K562 (cell line): ENCODE measurements around the gene PDE9A. TPM values are rescaled to one million over a fixed set of nuclear protein-coding genes. Genes with fewer than 3 reads are reported as not detected.

Experiments
- ATF1 ChIP-seq, 2 experiments: fragments of 450-650 bp in 1 of 2; IDR thresholded peaks; 2 replicates each; pipeline ENCODE4 v1.6.1; 2016; ENCODE audit warnings: missing compliant biosample characterization in 1 of 2, missing genetic modification characterization in 1 of 2
- FOXA3 ChIP-seq, 2 experiments: fragments of 450-650 bp in 1 of 2; sonication (generic) in 1 of 2; formaldehyde crosslinking; IDR thresholded peaks in 1 of 2; conservative IDR thresholded peaks in 1 of 2; 2 replicates each; pipeline versions ENCODE4 v1.4.0 to v1.8.0; 2020 to 2022; ENCODE audit warnings: mild to moderate bottlenecking in 2 of 2, missing genetic modification reagents in 1 of 2
- FOXK1 ChIP-seq: sonication (generic); formaldehyde crosslinking; IDR thresholded peaks from 2 replicates; pipeline ENCODE4 v1.8.0; 2022; ENCODE audit warnings: missing genetic modification reagents, mild to moderate bottlenecking, borderline replicate concordance
- POLR2G ChIP-seq: fragments of 200-400 bp; formaldehyde crosslinking; IDR thresholded peaks from 2 replicates; pipeline ENCODE4 v1.6.1; 2017; ENCODE audit warnings: low read depth, mild to moderate bottlenecking, antibody characterized with exemption, low read length, moderate library complexity
- RAD51 ChIP-seq: fragments of 450-650 bp; IDR thresholded peaks from 2 replicates; pipeline ENCODE4 v1.7.1; 2016; ENCODE audit warnings: low read depth, mild to moderate bottlenecking, borderline replicate concordance
- RNF2 ChIP-seq: sonication (generic); IDR thresholded peaks from 2 replicates; pipeline ENCODE4 v1.6.1; 2016
- SUPT5H ChIP-seq: fragments of 450-650 bp; IDR thresholded peaks from 2 replicates; pipeline ENCODE4 v1.6.1; 2016
- ZBTB34 ChIP-seq: fragments of 250-450 bp; sonication (Bioruptor Pico); IDR thresholded peaks from 2 replicates; pipeline ENCODE4 v1.8.0; 2021; ENCODE audit warnings: mild to moderate bottlenecking, moderate library complexity
- polyA plus RNA-seq, 8 experiments: library from polyadenylated mRNA; depleted of rRNA in 4 of 8; stranded (reverse) in 5 of 8; unstranded in 3 of 8; fragments of >200 nt; fragmentation: Nextera tagmentation in 2 of 8; fragmentation: Illumina TruSeq in 1 of 8; extraction: Ambion mirVana in 2 of 8; extraction: Trizol in 1 of 8; gene quantifications; 2 replicates each; pipeline versions ENCODE4 v1.2.1 to v1.2.3, GENCODE V29; 2011 to 2014; ENCODE audit warnings: inconsistent platforms in 1 of 8, missing spikeins in 1 of 8
- total RNA-seq, 7 experiments: library from RNA; depleted of rRNA in 6 of 7; stranded (reverse); fragments of >200 nt in 6 of 7; fragmentation: Illumina TruSeq in 2 of 7; extraction: Trizol in 2 of 7; gene quantifications; 2 replicates each; pipeline versions ENCODE4 v1.2.1 to v1.2.3, GENCODE V29; 2011 to 2021; ENCODE audit warnings: low replicate concordance in 1 of 7
- TF ChIP-seq, protein P1 (sequence below): sonication (generic); formaldehyde crosslinking; IDR thresholded peaks from 2 replicates; pipeline ENCODE4 v1.4.0; 2020; ENCODE audit warnings: mild to moderate bottlenecking, missing genetic modification reagents

The PDE9A gene
- total and polyA plus RNA-seq, 9 of the 15 experiments (the other 6 are each of a cell fraction or from before 2014, with no cell fraction given) = 0.07 to 0.27 TPM; not detected in 7

GRCh38 chr21:42736646-42737350 is 83.4 kb downstream of the PDE9A start (continued):
- TF ChIP-seq, protein P1, sequence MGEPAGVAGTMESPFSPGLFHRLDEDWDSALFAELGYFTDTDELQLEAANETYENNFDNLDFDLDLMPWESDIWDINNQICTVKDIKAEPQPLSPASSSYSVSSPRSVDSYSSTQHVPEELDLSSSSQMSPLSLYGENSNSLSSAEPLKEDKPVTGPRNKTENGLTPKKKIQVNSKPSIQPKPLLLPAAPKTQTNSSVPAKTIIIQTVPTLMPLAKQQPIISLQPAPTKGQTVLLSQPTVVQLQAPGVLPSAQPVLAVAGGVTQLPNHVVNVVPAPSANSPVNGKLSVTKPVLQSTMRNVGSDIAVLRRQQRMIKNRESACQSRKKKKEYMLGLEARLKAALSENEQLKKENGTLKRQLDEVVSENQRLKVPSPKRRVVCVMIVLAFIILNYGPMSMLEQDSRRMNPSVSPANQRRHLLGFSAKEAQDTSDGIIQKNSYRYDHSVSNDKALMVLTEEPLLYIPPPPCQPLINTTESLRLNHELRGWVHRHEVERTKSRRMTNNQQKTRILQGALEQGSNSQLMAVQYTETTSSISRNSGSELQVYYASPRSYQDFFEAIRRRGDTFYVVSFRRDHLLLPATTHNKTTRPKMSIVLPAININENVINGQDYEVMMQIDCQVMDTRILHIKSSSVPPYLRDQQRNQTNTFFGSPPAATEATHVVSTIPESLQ (CRISPR knock-in tag) = no peak
- no peak for TF ChIP-seq POLR2G
- TF ChIP-seq ZBTB34 (CRISPR knock-in tag) = no peak
- TF ChIP-seq RNF2 = no peak
- TF ChIP-seq ATF1 (CRISPR knock-in tag; IDR thresholded peaks at IDR 0.05) = no peak
- no peak for TF ChIP-seq ATF1 (tag; IDR thresholded peaks at IDR 0.05)
- no peak for TF ChIP-seq SUPT5H
- TF ChIP-seq FOXK1 = no peak
- no peak for TF ChIP-seq FOXA3 (CRISPR knock-in tag; conservative IDR thresholded peaks at IDR 0.05 in 1 of 2, IDR thresholded peaks at IDR 0.05 in 1 of 2)
- no peak for TF ChIP-seq RAD51
